SK-N-SH (cell line): ENCODE measurements around the gene DLG2. TPM values are rescaled to one million over a fixed set of nuclear protein-coding genes. Genes with fewer than 3 reads are reported as not detected.

Experiments
- CTCF ChIA-PET: fragments of 300-600, 350-600 bp; formaldehyde crosslinking; extraction: SDS; loops from one replicate; lab custom pipeline; 2021; lab: Yijun Ruan, JAX
- POLR2A ChIA-PET: fragments of 350-600 bp; sonication (Branson Sonifier 250); formaldehyde crosslinking; extraction: SDS; loops from one replicate; lab custom pipeline; 2020; ENCODE audit warnings: antibody characterized with exemption, inconsistent platforms; lab: Yijun Ruan, JAX
- DNase-seq: peaks from one replicate; pipeline ENCODE4 v3.0.0; 2012
- H2AFZ ChIP-seq: fragments of 200-600 bp; sonication (generic); 2 replicates; pipeline ENCODE4 v1.8.1; 2016; ENCODE audit warnings: antibody characterized with exemption, mild to moderate bottlenecking, low read depth
- H3F3A ChIP-seq: fragments of 200-600 bp; sonication (generic); replicated peaks from 2 replicates; pipeline ENCODE3; 2016; ENCODE audit warnings: antibody characterized with exemption, mild to moderate bottlenecking; ENCODE audit not compliant: insufficient read depth
- H3K27ac ChIP-seq, 2 experiments: fragments of 200-500 bp in 1 of 2; fragments of 200-600 bp in 1 of 2; sonication (Bioruptor generic) in 1 of 2; sonication (generic), shearing (Covaris generic) in 1 of 2; 2 replicates each; pipeline versions ENCODE4 v1.5.1 to v1.6.1; 2014 to 2016; ENCODE audit warnings: low read depth in 2 of 2, inconsistent platforms in 1 of 2, low read length in 1 of 2, mild to moderate bottlenecking in 1 of 2, mixed read lengths in 1 of 2
- H3K27me3 ChIP-seq: fragments of 200-600 bp; sonication (generic), shearing (Covaris generic); 2 replicates; pipeline ENCODE4 v1.6.1; 2016; ENCODE audit warnings: mixed run types; ENCODE audit not compliant: insufficient read depth
- H3K36me3 ChIP-seq, 2 experiments: fragments of 200-500 bp in 1 of 2; fragments of 200-600 bp in 1 of 2; sonication (Bioruptor generic) in 1 of 2; sonication (generic) in 1 of 2; replicated peaks in 1 of 2; 2 replicates each; pipeline versions ENCODE3 to v1.5.1; 2014 to 2016; ENCODE audit warnings: low read length in 1 of 2, mild to moderate bottlenecking in 1 of 2; ENCODE audit not compliant: insufficient read depth in 2 of 2, control insufficient read depth in 1 of 2
- H3K4me1 ChIP-seq, 2 experiments: fragments of 200-500 bp in 1 of 2; fragments of 200-600 bp in 1 of 2; sonication (Bioruptor generic) in 1 of 2; sonication (generic), shearing (Covaris generic) in 1 of 2; 2 replicates each; pipeline versions ENCODE4 v1.5.1 to v1.6.1; 2014 to 2016; ENCODE audit warnings: low read depth in 1 of 2, low read length in 1 of 2, mixed run types in 1 of 2; ENCODE audit not compliant: insufficient read depth in 2 of 2, control insufficient read depth in 1 of 2
- H3K4me2 ChIP-seq: fragments of 200-600 bp; sonication (generic), shearing (Covaris generic); 2 replicates; pipeline ENCODE4 v1.6.1; 2017; ENCODE audit warnings: mixed run types
- H3K4me3 ChIP-seq, 2 experiments: fragments of 200-500 bp in 1 of 2; fragments of 200-600 bp in 1 of 2; sonication (Bioruptor generic) in 1 of 2; sonication (generic), shearing (Covaris generic) in 1 of 2; 2 replicates each; pipeline versions ENCODE4 v1.5.1 to v1.8.1; 2014 to 2016; ENCODE audit warnings: low read depth in 2 of 2, inconsistent platforms in 1 of 2, low read length in 1 of 2, mild to moderate bottlenecking in 1 of 2, mixed read lengths in 1 of 2, moderate library complexity in 1 of 2
- H3K79me2 ChIP-seq: fragments of 200-600 bp; sonication (generic); 2 replicates; pipeline ENCODE4 v1.8.1; 2017; ENCODE audit warnings: mild to moderate bottlenecking; ENCODE audit not compliant: insufficient read depth
- H3K9ac ChIP-seq: fragments of 200-600 bp; sonication (generic); 2 replicates; pipeline ENCODE4 v1.6.1; 2017; ENCODE audit warnings: mixed run types
- H3K9me2 ChIP-seq: fragments of 200-600 bp; sonication (generic); 2 replicates; pipeline ENCODE4 v1.6.1; 2017; ENCODE audit warnings: mixed run types
- H3K9me3 ChIP-seq: fragments of 200-600 bp; sonication (generic); 2 replicates; pipeline ENCODE4 v1.6.1; 2017; ENCODE audit warnings: mixed run types, mild to moderate bottlenecking, moderate library complexity
- H4K20me1 ChIP-seq: fragments of 200-600 bp; sonication (generic); 2 replicates; pipeline ENCODE4 v1.6.1; 2017; ENCODE audit warnings: mild to moderate bottlenecking, mixed run types; ENCODE audit not compliant: insufficient read depth
- CTCF ChIP-seq: fragments of 200-600 bp; sonication (generic); IDR thresholded peaks from 2 replicates; pipeline ENCODE4 v1.6.1; 2017; ENCODE audit warnings: antibody characterized with exemption, mild to moderate bottlenecking, moderate library complexity
- EP300 ChIP-seq, 2 experiments: IDR thresholded peaks; 2 replicates each; pipeline versions ENCODE4 v1.4.0 to v1.6.1; 2012; ENCODE audit warnings: borderline replicate concordance in 1 of 2, low read depth in 1 of 2, low read length in 1 of 2
- EZH2phosphoT487 ChIP-seq: fragments of 200-600 bp; sonication (generic); IDR thresholded peaks from 2 replicates; pipeline ENCODE4 v1.6.1; 2017; ENCODE audit warnings: low read depth, mixed run types, mild to moderate bottlenecking, antibody characterized with exemption, moderate library complexity, borderline replicate concordance
- GATA2 ChIP-seq: sonication (generic); formaldehyde crosslinking; IDR thresholded peaks from 2 replicates; pipeline ENCODE4 v1.5.0; 2020; ENCODE audit warnings: mild to moderate bottlenecking, missing genetic modification reagents
- JUND ChIP-seq: IDR thresholded peaks from 2 replicates; pipeline ENCODE4 v1.4.0; 2012
- MAX ChIP-seq: IDR thresholded peaks from 2 replicates; pipeline ENCODE4 v1.4.0; 2012; ENCODE audit warnings: low read depth
- MXI1 ChIP-seq: IDR thresholded peaks from 2 replicates; pipeline ENCODE4 v1.6.1; 2012; ENCODE audit warnings: mild to moderate bottlenecking, low read depth, low read length, improper control_type of control experiment
- POLR2AphosphoS5 ChIP-seq: IDR thresholded peaks from 2 replicates; pipeline ENCODE4 v1.6.1; 2012; ENCODE audit warnings: low read depth, low read length
- RCOR1 ChIP-seq: fragments of 150-350 bp; IDR thresholded peaks from 2 replicates; pipeline ENCODE4 v1.6.1; 2017; ENCODE audit warnings: antibody characterized with exemption, low read length
- SIN3A ChIP-seq: IDR thresholded peaks from 2 replicates; pipeline ENCODE4 v1.6.1; 2012; ENCODE audit warnings: low read depth, mild to moderate bottlenecking, low read length, moderate library complexity, borderline replicate concordance
- TAF1 ChIP-seq: IDR thresholded peaks from 2 replicates; pipeline ENCODE4 v1.6.1; 2012; ENCODE audit warnings: low read depth, mild to moderate bottlenecking, low read length, moderate library complexity, borderline replicate concordance
- TCF12 ChIP-seq: IDR thresholded peaks from 2 replicates; pipeline ENCODE4 v1.4.0; 2012
- ZBTB33 ChIP-seq: IDR thresholded peaks from 2 replicates; pipeline ENCODE4 v1.4.0; 2012; ENCODE audit warnings: low read depth, borderline replicate concordance
- WGBS: methylation state at CpG from one replicate; pipeline ENCODE4 v1.1.6; 2017; ENCODE audit warnings: low lambda C conversion rate; 5-methylcytosine and 5-hydroxymethylcytosine counted together
- polyA plus RNA-seq, 3 experiments: library from polyadenylated mRNA; depleted of rRNA; stranded (reverse); fragments of >200 nt; gene quantifications; 2 replicates each; pipeline ENCODE4 v1.2.3, GENCODE V29; 2012

Gene DLG2
- polyA plus RNA-seq, 1 of the 3 experiments (the other 2 are of a cell fraction): 0.21 TPM

- no peak for DNase-seq
- ChIA-PET POLR2A (no interaction called here), CTCF (no interaction called here)
- Histone ChIP-seq H3K9ac (no peak overlapping the region), H3K9me3 (no peaks in the 10 kb centered on the region), H3K27ac (no peak overlapping the region), H2AFZ (no peak overlapping the region), H3K36me3 (no peaks in the 10 kb centered on the region), H3K4me1 (no peaks in the 10 kb centered on the region), H3K4me3 (no peak overlapping the region), H3K4me2 (no peak overlapping the region), H3K79me2 (no peaks in the 10 kb centered on the region), H3K9me2 (no peaks in the 10 kb centered on the region), H4K20me1 (no peaks in the 10 kb centered on the region), H3K27me3 (no peaks in the 10 kb centered on the region), H3F3A (no peaks in the 10 kb centered on the region)
- 28% methylated on average over 4 of the region's 18 CpGs for WGBS
- TF ChIP-seq SIN3A (no peak), JUND (no peak), TCF12 (no peak), GATA2 (CRISPR knock-in tag) (no peak), MXI1 (no peak), CTCF (no peak), EP300 (IDR thresholded peaks at IDR 0.05; ENCODE audit: borderline replicate concordance in 1 of 2, low read depth in 1 of 2, low read length in 1 of 2) (no peak)
Measured at GRCh38 chr11:84194696-84195095, 1432.4 kb downstream of the DLG2 start.

- Histone ChIP-seq H3K9ac (no peak overlapping the region), H3K4me3 (no peak overlapping the region), H3K27me3 (no peaks in the 10 kb centered on the region), H3K4me1 (no peaks in the 10 kb centered on the region), H3K79me2 (no peaks in the 10 kb centered on the region), H3F3A (no peaks in the 10 kb centered on the region), H3K4me2 (no peak overlapping the region), H3K27ac (no peak overlapping the region), H3K9me2 (no peaks in the 10 kb centered on the region), H4K20me1 (no peaks in the 10 kb centered on the region), H2AFZ (no peak overlapping the region), H3K9me3 (no peaks in the 10 kb centered on the region), H3K36me3 (no peaks in the 10 kb centered on the region)
- no peak for DNase-seq
- ChIA-PET POLR2A (no interaction called here), CTCF (no interaction called here)
- TF ChIP-seq MAX: no peak
- TF ChIP-seq JUND: no peak
- no peak for TF ChIP-seq RCOR1
- TF ChIP-seq MXI1: no peak
- no peak for TF ChIP-seq ZBTB33
- TF ChIP-seq TAF1: no peak
- no peak for TF ChIP-seq EZH2phosphoT487
- TF ChIP-seq POLR2AphosphoS5: no peak
- 38% methylated on average over 2 of the region's 2 CpGs for WGBS
Measured at GRCh38 chr11:84193706-84194105, 1433.4 kb downstream of the DLG2 start.
